HG02938 (cell line): ENCODE data around the gene LTBP1.
"Not testable (repeated sequence)": the region's sequence is repeated elsewhere in the genome, so short reads cannot be mapped to it uniquely, and the experiment has no call there.

Experiments used
- ATAC-seq: cut with Tn5 transposase; IDR thresholded peaks from one replicate; pipeline ENCODE4 v1.9.1; 2021; ENCODE audit warnings: mild to moderate bottlenecking, moderate library complexity; ENCODE audit not compliant: unreplicated experiment

Gene LTBP1

DNA sequence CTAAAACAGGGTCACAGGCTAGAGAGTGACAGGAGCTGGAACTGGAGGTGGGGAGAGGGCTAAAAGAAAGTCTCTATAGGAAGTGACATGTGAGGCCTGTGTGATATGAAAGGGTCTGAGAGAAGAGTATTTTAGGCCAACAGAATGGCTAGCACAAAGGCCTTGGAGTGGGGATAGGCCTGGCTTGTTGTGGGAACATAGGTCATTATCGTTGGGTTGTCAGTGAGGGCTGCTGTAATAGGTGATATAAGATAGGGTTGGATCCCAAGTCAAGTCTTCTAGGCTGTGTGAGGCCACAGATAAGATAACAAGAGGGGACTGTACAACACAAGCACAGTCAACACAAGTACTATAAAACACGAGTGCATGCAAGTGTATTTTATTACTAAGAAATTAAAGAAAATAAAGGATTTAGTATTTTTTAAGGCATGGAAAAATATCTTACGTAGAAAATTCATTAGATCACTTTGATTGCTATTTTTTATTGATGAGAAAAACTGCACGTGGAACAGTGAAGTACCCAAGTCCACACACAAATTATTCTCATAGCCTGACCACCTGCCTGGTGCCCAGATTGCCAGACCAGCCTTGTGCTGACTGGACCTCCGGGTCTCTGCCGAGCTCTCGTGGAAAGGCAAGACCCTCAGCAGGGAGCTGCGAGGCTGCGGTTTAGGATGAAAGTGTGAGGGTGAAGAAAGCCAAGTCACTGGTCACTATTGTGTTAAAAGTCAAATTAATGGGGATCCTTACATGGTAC, 14.1 kb downstream of the LTBP1 start:
- ATAC-seq: no peak

DNA sequence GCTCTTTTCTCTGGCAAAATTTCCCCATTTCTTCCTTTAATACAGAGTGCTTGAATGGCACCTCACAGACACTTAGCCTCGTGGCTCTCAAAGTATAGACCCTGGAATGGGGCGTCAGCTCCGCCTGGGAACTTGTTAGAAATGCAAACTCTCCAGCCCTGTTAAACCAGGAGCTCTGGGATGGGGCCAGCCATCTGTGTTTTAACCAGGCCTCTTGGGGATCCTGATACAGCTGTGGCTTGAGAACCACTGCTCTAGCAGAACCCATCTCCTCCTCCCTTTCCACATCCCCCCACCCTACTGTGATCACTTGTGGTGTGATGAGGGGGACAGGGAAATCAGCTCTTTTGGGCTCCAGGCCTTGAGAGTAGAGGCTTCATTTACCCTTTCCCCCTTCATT, 15.9 kb downstream of the LTBP1 start:
- ATAC-seq: no peak

DNA sequence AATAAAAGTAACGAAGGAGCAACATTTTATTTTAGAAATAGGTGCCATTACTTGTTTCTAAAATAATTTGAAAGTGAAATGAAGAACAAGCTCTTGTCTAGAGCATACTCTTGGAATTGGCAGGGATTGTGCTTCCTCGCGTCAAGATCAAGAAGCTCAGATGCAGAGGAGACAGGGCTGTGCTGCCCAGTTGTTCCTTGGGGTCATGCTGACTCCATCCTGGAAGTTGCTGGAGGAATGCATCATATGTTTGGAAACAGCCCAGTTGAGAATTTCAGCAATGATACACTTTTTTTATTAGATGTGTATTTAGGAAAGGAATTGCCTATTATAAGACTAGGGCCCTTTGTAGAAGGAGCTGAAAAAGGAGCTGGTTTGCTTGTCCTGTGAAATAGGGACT, 17.2 kb downstream of the LTBP1 start:
- no peak for ATAC-seq

DNA sequence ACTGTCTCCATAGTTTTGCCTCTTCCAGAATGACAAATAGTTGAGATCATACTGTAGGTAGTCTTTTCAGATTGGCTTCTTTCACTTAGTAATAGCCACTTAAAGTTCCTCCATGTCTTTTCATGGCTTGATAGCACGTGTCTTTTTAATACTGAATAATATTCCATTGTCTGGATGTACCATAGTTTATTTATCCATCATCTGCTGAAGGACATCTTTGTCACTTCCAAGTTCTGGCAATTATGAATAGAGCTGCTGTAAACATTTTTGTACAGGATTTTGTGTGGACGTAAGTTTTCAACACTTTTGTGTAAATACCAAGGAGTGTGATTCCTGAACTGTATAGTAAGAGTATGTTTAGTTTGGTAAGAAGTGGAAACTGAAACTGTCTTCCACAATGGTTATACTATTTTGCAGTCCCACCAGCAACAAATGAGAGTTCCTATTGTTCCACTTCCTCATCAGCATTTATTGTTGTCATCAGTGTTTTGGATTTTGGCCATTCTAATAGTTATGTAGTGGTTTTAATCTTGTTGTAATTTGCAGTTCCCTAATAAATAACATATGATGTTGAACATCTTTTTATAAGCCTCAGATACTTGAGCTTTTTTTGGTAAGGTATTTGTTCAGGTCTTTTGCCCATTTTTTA, 18.9 kb downstream of the LTBP1 start:
- no peak for ATAC-seq

DNA sequence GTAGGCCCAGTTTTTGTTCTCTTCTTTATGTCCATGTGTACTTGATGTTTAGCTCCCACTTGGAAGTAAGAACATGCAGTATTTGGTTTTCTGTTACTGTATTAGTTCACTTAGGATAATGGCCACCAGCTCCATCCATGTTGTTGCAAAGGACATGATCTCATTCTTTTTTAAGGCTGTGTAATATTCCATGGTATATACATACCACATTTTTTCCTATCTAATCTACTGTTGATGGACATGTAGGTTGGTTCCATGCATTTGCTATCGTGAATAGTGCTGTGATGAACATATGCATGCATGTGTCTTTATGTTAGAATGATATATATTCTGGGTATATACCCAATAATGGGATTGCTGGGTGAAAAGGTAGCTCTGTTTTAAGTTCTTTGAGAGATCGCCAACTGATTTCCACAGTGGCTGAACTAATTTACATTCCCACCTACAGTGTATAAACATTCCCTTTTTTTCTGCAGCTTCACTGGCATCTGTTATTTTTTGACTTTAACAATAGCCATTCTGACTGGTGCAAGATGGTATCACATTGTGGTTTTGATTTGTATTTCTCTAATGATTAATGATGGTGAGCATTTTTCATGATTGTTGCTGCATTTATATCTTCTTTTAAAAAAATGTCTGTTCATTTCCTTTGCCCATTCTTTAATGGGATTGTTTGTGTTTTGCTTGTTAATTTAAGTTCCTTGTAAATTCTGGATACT, 22.9 kb downstream of the LTBP1 start:
- no peak for ATAC-seq

DNA sequence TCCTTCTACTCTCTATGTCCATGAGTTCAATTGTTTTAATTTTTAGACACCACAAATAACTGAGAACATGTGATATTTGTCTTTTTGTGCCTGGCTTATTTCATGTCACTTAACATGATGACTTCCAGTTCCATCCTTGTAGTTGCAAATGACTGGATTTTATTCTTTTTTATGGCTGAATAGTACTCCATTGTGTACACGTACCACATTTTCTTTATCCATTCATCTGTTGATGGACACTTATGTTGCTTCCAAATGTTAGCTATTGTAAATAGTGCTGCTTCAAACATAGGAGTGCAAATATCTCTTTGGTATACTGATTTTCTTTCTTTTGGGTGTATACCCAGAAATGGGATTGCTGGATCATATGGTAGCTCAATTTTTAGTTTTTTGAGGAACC, 27.0 kb downstream of the LTBP1 start:
- ATAC-seq: not testable (repeated sequence)

DNA sequence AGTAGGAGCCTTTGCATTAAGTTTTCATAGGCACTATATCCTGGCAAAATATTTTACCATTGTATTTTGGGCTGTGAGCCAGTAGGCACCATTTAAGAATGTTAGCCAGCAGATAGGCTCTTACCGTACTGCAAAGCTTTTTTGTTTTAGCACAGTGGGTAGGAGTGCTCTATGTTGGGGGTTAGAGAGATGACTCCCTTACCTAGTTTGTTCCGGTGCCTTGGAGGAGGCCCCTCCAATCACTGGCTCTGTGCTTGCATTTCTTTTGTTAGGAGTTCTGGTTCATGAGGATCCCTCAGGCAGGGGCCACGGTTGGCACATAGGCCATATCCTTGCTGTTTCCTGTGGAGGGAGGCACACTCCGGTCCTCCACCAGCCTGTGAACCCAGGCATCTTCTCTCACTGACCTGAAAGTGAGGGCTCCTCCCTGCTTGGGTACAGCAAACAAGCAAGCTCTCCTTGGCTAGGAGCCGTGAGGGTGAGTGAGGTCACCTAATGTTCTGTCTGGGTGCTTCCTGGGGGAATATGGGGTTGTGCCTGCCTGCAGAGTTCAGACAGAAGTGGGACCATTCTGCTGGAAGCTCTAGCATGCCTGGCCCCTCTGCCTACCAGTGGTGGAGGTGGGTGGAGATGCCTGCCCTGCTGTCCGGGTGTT, 29.8 kb downstream of the LTBP1 start:
- ATAC-seq: no peak

DNA sequence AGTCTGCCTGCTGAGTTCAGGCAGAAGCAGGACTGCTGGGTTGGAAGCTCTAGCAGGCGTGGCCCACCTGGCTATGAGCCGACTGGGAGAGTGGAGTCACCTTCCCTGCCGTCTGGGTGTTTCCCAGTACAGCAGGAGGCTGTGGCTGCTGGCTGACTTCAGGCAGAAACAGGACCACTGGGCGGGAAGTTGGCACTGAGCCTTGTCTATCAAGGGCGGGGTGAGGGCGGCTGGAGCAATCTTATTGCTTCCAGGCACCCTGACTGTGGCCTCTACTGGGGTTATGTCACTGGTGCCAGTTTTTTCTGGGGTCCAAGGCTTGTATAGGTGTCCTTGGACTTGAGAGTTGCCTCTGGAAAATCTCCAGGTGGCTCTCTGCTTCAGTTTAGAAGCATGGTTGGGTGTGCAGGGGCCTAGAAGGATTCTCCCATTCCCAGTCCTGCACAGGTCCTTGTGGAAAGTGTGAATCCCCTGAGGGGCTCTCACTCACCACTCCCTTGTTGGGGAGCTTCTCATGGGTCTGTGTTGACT, 30.5 kb downstream of the LTBP1 start:
- ATAC-seq: no peak

DNA sequence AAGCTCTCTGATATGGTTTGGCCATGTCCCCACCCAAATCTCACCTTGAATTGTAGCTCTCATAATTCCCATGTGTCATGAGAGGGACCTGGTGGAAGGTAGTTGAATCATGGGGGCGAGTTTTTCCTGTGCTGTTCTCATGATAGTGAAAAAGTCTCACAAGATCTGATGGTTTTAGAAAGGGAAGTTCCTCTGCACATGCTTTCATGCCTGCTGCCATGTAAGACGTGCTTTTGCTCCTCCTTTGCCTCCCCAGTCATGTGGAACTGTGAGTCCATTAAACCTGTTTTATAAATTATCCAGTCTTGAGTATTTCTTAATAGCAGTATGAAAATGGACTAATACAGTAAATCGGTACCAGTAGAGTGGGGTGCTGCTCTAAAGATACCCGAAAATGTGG, 34.9 kb downstream of the LTBP1 start:
- no peak for ATAC-seq

DNA sequence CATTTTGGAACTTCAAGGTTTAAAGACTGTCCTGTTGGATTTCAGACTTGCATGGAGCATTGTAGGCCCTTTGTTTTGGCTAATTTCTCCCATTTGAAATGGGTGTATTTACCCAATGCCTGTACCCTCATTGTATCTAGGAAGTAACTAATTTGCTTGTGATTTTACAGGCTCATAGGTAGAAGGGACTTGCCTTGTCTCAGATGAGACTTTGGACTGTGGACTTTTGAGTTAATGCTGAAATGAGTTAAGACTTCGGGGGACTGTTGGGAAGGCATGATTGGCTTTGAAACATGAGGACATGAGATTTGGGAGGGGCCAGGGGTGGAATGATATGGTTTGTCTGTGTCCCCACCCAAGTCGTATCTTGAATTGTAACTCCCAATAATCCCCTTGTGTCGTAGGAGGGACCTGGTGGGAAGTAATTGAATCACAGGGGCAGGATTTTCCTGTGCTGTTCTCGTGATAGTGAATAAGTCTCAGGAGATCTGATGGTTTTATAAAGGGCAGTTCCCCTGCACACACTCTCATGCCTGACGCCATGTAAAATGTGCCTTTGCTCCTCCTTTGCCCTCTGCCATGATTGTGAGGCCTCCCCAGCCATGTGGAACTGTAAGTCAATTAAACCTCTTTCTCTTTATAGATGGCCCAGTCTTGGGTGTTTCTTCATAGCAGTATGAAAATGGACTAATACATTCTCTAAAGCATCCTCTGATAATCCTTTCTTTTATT, 36.6 kb downstream of the LTBP1 start:
- ATAC-seq: not testable (repeated sequence)

DNA sequence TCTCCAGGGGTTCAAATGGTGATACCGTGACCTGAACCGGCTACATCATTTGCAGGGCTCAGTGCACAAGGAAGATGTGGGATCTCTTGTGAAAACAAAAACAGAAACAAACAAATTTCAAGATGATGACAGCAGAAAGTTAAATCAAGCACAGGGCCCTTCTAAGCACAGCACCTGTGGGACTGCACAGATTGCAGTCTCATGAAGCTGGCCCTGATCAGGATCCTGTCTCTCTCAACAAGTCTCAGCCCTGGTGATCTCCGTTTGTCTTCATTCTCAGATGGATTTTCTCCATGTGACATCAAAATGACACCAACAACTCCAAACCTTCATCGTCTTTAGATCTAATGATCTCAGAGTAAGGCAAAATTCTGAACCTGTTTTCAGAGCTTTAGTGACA, 39.7 kb downstream of the LTBP1 start:
- no peak for ATAC-seq

DNA sequence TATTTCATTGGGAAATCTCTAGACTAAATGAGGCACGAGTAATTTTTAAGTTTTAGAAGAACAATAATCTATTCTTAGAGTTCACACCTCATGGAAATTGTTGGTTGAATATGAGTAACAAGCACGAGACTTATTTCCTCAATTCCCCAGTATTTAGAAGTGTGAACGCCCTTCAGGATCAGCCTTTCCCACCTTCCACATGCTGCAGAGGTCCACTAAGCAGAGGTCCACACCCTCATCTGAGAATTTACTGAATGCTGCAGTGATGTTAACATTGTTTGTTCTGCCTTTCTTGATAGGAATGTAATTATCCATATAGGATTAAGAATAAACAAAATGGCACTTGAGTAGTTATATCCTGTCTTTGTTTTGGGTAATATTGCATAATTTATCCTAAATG, 41.8 kb downstream of the LTBP1 start:
- no peak for ATAC-seq

DNA sequence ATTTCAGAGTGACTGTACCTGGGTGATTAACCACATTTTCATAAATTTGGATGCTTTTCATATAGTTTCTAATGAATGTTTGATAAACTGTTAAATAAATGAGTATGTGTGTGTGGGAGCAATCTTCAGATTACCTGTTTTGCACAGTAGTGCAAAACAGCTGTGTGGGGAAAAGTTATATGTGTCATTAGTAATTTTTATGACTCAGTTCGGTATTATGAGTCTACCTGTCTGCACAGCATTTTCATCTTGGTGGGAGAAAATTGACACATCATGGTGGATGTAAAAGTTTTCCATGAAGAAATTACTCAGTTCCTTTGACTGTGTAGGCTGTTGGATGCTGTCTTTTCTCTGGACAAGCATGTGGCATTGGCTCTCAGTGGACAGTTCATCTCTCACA, 43.8 kb downstream of the LTBP1 start:
- no peak for ATAC-seq

DNA sequence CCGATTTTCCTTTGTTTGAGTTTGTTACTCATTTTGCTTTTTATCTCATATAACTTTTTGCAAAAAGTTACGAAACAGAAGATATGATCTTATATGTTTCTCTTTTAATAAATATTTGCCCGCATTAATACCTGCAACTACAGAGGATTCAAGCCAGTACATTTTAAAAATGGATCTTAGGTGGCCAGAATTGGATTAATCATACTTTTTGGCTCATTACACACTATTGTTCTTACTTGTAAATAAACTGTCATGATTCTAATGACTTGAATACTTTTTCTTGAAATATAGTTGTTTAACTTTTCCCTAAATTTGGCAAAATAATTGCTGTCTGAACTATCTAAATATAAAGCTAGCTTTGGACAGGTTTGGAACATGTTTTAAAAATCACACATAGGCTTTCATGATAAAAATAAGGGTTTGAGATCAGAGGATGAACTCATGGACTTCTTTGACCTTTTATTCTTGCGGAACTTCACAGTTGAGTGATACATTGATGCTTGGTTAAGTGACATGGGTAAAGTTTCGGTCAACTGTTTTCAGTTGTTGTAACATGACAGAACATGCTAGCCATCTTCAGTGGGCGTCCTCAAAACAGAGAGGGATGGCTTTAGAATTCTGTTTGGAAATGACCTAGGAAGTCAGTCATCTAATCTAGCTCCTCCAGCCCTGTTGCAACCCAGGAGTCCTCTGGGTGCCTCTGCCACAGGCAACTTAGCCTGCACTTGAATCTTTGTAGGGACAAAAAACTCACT, 44.5 kb downstream of the LTBP1 start:
- ATAC-seq: no peak

DNA sequence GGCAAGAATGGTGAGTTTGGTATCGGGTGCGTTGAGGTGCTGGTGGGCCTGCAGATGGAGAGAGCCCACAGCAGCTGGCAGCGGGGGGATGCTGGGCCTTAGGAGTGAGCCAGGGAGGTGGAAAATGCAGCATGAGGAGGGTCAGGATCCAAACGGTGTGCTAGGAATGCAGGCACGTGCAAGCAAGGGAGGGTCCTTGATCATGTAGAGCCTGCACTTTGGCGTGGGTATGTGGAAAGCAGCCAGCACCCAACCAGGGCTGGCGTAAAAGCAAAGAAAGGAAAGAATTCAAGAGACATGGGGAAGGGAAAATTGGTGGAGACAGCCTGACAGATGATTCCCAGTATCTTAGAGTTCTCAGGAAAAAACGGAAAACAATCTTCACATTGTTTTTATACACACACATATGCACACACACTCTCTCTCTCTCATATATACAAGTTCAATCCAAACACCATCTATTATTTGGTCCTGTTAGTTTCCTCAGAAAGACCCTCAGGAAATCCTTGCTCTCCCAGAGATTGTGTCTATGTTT, 46.3 kb downstream of the LTBP1 start:
- no peak for ATAC-seq

DNA sequence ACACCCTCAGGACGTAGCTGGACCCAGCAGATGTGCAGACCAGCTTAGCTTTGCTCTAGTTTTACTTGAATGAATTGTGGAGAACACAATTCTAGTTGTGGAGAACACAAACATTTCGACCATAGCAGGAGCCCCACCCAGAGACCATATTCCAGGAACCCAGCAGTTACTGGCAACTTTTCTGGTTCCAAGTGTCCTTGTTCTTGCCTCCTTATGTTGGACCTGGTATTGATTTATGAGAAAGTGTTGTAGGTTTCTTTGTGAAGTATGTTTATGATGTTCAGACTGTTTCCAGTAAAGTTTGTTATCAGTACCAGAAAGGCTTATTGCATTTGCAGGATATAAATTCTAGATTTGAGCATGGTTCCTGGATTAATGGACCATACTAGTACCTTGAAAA, 51.0 kb downstream of the LTBP1 start:
- no peak for ATAC-seq

DNA sequence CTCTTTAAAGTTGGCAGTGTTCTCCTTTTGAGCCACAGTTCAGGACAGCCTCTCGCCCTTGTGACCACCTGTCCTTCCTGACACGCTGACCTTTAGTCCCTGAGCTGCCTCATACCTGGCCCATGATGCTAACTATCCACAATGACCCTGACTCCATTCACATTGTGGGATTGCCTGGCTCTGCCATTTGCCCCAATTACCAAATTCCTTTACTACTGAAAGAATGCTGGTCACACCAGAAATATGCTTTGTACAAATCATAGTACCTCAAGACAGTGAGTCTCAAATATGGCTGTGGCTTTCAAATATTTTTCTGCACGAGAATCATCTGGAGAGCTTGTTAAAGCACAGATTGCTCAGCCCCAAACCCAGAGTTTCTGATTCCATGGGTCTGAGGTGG, 54.2 kb downstream of the LTBP1 start:
- no peak for ATAC-seq

DNA sequence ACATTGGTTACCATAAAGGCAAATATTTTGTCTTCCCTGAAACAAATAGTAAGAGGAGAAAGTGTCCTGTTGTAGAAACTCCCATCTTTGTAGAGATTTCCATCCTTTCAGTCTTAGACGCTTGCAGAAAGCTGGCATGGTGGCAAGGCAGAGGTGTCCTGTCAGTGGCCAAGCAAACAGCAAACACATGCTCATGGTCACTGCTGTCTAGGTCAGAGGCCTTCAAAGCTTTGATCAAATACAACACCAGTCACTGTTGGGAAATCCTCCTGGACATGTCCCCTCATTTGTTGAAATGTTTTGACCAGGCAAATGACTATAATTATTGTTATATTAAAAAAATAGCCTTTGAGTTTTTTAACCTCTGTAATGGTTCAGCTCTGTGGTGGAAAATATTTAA, 55.1 kb downstream of the LTBP1 start:
- no peak for ATAC-seq

DNA sequence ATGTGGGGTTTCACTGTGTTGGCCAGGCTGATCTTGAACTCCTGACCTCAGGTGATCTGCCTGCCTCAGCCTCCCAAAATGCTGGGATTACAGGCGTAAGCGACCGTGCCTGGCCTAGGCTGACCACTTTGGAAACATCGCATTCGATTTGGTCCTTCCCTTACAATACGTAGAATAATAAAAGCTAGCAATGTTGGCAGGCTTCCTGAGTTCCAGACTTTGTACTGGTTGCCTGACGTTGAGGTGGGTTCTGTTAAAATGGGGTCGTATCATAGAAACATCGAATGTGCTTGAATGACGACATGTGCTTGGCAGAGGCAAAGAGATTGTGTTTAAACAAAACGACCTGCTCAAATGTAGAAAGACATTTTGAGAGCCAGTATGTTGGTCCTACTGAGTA, 56.1 kb downstream of the LTBP1 start:
- no peak for ATAC-seq

DNA sequence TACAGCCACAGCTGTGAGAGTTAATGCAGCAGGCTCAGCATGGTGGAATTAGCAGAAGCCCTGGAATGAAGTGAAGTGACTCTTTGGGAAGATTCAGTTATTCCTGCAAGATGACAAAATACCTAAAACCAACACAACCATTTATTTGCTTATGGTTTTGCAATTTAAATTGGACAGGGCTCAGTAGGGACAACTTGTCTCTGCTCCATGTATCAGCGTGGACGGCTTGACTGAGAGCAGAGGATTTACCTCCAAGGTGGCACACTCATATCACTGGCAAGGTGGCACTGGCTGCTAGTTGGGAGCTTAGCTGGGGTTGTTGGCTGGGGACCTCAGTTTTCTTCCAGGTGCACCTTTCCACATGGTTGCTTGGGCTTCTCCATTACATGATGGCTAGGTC, 58.3 kb downstream of the LTBP1 start:
- no peak for ATAC-seq
